Transverse colon (tissue), 4 donors: ENCODE results near the gene GPBP1L1. TPM values are rescaled to one million over a fixed set of nuclear protein-coding genes. Genes with fewer than 3 reads are reported as not detected.

Experiments used
- DNase-seq: peaks from one replicate; pipeline ENCODE4 v3.0.0-alpha.2; 2019
- H3K27ac ChIP-seq, 4 donors: fragments of 200-600 bp; sonication (generic); 2 replicates each; pipeline ENCODE4 v1.5.1; 2016 to 2018; ENCODE audit warnings: inconsistent platforms in 4 of 4
- H3K27me3 ChIP-seq: fragments of 200-600 bp; sonication (generic); 2 replicates; pipeline ENCODE4 v1.5.1; 2017; ENCODE audit warnings: inconsistent platforms
- H3K36me3 ChIP-seq, 4 donors: fragments of 200-600 bp; sonication (generic); 2 replicates each; pipeline ENCODE4 v1.5.1; 2017 to 2019; ENCODE audit warnings: inconsistent platforms in 4 of 4
- H3K4me1 ChIP-seq, 4 donors: fragments of 200-600 bp; sonication (generic); 2 replicates each; pipeline ENCODE4 v1.5.1; 2017 to 2020; ENCODE audit warnings: inconsistent platforms in 4 of 4
- H3K4me3 ChIP-seq, 4 donors: fragments of 200-600 bp; sonication (generic); 1 replicate in 1 of 4; 2 replicates in 3 of 4; pipeline versions ENCODE4 v1.5.1 to v1.6.1; 2017 to 2019; ENCODE audit warnings: inconsistent platforms in 4 of 4
- H3K9me3 ChIP-seq, 2 donors: fragments of 200-600 bp; sonication (generic); 2 replicates each; pipeline ENCODE4 v1.5.1; 2017 to 2019; ENCODE audit warnings: inconsistent platforms in 2 of 2
- EP300 ChIP-seq: sonication (generic); formaldehyde crosslinking; IDR thresholded peaks from one replicate; pipeline ENCODE4 v1.6.1; 2017; ENCODE audit warnings: antibody characterized with exemption, low read depth
- POLR2A ChIP-seq: fragments of 450-650 bp; IDR thresholded peaks from one replicate; pipeline ENCODE4 v1.6.1; 2016; ENCODE audit warnings: antibody characterized with exemption, mild to moderate bottlenecking, moderate library complexity
- POLR2AphosphoS5 ChIP-seq, 3 donors: sonication (generic); formaldehyde crosslinking; IDR thresholded peaks; one replicate each; pipeline ENCODE4 v1.6.1; 2016; ENCODE audit warnings: antibody characterized with exemption in 3 of 3
- WGBS, 2 donors: methylation state at CpG; one replicate each; pipeline ENCODE4 v1.1.5; 2018; ENCODE audit warnings: low coverage in 1 of 2; 5-methylcytosine and 5-hydroxymethylcytosine counted together
- in situ Hi-C, 4 donors: fragments of 200-750 bp; cut with MboI; loops; one replicate each; pipeline versions ENCODE4 v1.15.0 to v1.15.1; 2017; ENCODE audit warnings: low sequenced_read_pairs in 3 of 4, low pct_ligation_motif_present in 1 of 4, low pct_unique_long_range_greater_than_20kb in 1 of 4
- intact Hi-C: fragments of 100-400 bp; cut with DNase I; formaldehyde crosslinking; loops from one replicate; pipeline ENCODE4 v1.15.1; 2023; ENCODE audit warnings: low total_unique reads
- total RNA-seq, 4 donors: library from RNA; depleted of rRNA; stranded (reverse); fragments of >200 nt; gene quantifications; one replicate each; pipeline ENCODE4 v1.1.0, GENCODE V29; 2016
- TF ChIP-seq, protein P1 (sequence below), 5 experiments: fragments of 200-600 bp in 3 of 5; fragments of 450-650 bp in 2 of 5; sonication (generic) in 3 of 5; IDR thresholded peaks; 1 replicate in 2 of 5; 2 replicates in 3 of 5; pipeline ENCODE4 v1.5.1; 2016 to 2017; ENCODE audit warnings: antibody characterized with exemption in 5 of 5, inconsistent platforms in 3 of 5, mild to moderate bottlenecking in 2 of 5, moderate library complexity in 1 of 5

Gene GPBP1L1
- total RNA-seq, 4 donors from 2014 or later, result 162 to 284 (median 222) TPM

DNA sequence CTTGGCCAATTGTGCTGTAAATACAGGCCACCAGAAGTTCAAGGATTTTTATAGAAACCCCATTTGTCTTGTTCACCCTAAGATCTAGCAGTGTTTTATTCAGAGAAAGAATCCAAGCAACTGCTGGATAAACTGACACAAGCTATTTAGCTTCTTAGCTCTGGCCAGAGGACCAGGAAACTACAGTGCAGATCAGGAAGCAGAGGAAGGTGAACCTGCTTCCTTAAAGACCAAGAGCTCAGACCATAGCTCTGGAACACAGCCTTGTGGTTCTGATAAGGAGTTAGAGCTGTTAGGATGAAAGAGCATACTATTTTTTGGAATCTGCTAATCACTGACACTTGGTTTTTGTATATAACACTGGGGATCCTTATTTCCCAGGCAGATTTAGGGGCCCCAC, 57.3 kb downstream of the GPBP1L1 start:
- no peaks in the 10 kb centered on the region for H3K9me3 ChIP-seq
- DNase-seq, result no peak
- intact Hi-C loops, result no loop called here
- in situ Hi-C loops, result no loop called here
- H3K4me1 ChIP-seq, result no peaks in the 10 kb centered on the region
- no peak for TF ChIP-seq POLR2A
- TF ChIP-seq POLR2AphosphoS5 (IDR thresholded peaks at IDR 0.05), result no peak
- TF ChIP-seq, protein P1, sequence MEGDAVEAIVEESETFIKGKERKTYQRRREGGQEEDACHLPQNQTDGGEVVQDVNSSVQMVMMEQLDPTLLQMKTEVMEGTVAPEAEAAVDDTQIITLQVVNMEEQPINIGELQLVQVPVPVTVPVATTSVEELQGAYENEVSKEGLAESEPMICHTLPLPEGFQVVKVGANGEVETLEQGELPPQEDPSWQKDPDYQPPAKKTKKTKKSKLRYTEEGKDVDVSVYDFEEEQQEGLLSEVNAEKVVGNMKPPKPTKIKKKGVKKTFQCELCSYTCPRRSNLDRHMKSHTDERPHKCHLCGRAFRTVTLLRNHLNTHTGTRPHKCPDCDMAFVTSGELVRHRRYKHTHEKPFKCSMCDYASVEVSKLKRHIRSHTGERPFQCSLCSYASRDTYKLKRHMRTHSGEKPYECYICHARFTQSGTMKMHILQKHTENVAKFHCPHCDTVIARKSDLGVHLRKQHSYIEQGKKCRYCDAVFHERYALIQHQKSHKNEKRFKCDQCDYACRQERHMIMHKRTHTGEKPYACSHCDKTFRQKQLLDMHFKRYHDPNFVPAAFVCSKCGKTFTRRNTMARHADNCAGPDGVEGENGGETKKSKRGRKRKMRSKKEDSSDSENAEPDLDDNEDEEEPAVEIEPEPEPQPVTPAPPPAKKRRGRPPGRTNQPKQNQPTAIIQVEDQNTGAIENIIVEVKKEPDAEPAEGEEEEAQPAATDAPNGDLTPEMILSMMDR (IDR thresholded peaks at IDR 0.05), result no peak
- no peak for TF ChIP-seq EP300
- H3K36me3 ChIP-seq, result peaks cover 2 to 77% (median 39%) of the 10 kb centered on the region in 4 donors
- H3K27me3 ChIP-seq, result no peaks in the 10 kb centered on the region
- H3K27ac ChIP-seq, result no peak overlapping the region
- no peak overlapping the region for H3K4me3 ChIP-seq

DNA sequence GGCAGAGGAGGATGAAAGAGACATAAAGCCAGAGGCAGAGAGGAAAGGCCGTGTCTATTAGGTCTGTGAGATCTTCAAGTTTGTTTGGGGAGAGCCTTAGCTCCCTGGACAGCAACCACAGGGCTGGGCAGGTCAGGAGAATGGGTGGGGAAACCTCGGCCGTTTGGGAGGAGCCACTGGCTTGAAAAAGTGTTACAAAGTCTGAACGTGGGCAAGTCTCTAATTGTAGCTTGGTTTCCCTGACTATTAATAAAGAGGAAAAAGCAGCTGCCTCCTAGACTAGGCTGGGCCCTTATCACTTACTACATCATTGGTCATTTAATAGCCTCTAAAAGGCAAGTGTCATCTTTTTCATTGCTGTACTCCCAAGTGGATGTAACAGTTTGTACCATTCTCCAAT, 62.4 kb downstream of the GPBP1L1 start, which contains the start of gene CCDC17:
Gene CCDC17 (minus strand): TSS at position 83 of the 400 bp plus-strand sequence. CDS start 145 bp downstream, outside the sequence.
- DNase-seq, result no peak
- Histone ChIP-seq H3K36me3 (peaks cover 0 to 28% (median 14%) of the 10 kb centered on the region in 4 donors), H3K9me3 (no peaks in the 10 kb centered on the region), H3K27ac (no peak within 1 kb of the TSS), H3K4me3 (peak within 1 kb of the TSS in 2 of 4 donors; percentile 4 to 9), H3K4me1 (peaks cover 2 to 12% (median 6%) of the 10 kb centered on the region in 4 donors), H3K27me3 (no peaks in the 10 kb centered on the region)
- WGBS, 2 donors, result 11 to 24% methylated on average over 3 to 4 of the region's 4 CpGs
- intact Hi-C loops (no loop called here), in situ Hi-C loops (no loop called here)
- TF ChIP-seq, protein P1 (IDR thresholded peaks at IDR 0.05), result no peak
- TF ChIP-seq POLR2AphosphoS5 (IDR thresholded peaks at IDR 0.05) (no peak), EP300 (no peak), POLR2A (no peak)

DNA sequence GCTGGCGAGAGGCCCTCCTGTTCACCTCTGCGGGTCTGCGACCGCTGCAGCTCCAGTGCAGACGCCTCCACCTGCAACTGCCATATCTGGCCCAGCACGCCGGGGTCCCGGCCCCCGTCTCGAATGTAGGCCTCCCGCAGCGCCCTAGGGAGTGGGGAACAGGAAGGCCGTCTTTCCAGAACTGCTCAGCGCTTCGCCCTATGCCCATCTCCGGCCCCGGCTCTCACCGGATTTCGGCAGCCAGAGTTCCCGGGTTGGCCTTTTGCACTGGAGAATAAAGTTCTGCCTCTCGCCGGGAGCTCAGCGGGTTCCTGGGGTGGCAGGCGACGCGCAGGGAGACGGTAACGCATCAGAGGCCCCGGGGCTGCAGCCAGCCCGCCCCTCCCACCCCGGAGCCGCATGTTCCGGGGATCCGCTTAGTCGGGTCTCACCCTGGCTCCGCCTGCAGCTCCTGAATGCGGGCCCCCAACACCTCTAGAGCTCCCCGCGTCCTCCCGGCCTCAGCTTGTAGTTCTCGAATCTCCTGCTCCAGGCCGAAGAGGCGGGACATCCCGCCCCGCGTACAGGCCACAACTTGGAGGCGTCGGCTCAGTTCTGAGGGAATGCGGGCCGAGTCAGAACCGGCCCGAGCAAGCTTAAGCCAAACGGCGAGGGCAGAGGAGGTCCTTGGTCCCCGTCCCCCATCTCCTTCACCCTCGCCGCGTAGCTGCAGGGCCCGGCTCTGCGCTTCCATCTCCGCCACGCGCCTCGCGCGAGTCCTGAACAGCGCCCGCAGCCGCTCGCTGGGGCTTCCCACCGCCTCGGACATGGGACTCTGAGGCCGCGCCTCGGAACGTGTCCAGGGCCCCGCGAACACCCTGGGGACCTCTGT, 63.6 kb downstream of the GPBP1L1 start:
- DNase-seq, result no peak
- peaks cover 0 to 23% (median 10%) of the 10 kb centered on the region in 4 donors for H3K36me3 ChIP-seq
- no peaks in the 10 kb centered on the region for H3K9me3 ChIP-seq
- TF ChIP-seq POLR2AphosphoS5 (IDR thresholded peaks at IDR 0.05), result peak in 1 of 3 donors; percentile 7
- TF ChIP-seq, protein P1 (IDR thresholded peaks at IDR 0.05), result no peak
- no peak for TF ChIP-seq EP300
- no peaks in the 10 kb centered on the region for H3K27me3 ChIP-seq
- in situ Hi-C loops, result no loop called here
- WGBS, 2 donors, result 80 to 93% methylated on average over 8 to 57 of the region's 78 CpGs
- peak overlapping the region in 1 of 4 donors; percentile 13 for H3K27ac ChIP-seq
- intact Hi-C loops, result no loop called here
- H3K4me1 ChIP-seq, result peaks cover 2 to 12% (median 6%) of the 10 kb centered on the region in 4 donors
- H3K4me3 ChIP-seq, result peak overlapping the region in 2 of 4 donors; percentile 4 to 9

DNA sequence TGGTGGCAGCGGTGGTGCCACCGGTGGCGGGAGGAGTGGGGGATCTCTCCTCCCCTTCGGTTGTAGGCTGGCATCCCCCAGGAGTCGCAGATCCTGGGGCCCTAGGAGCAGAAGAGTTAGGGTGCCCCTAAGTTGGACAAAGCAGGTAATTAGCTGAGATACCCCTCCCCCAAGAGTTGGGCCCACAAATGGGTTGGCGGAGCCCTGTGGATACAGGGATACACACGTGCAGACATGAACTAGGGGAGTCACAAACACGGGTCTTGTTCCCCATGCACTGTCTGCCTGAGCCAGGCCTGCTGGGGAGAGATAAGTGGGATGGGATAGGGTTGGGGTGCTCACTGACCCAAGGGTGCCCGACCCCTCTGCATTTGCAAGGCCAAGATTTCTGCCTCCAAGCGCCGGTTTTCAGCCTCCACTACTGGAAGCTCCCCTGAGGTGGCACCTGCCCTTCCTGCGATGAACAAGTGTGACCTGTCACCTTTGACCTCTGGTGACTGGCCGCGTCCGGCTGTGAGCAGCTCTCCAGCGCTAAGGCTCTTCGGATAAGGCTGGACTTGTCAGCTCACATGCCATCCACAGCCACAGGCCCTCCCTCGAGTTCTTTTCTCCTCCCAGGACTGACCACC, 64.3 kb downstream of the GPBP1L1 start:
- H3K9me3 ChIP-seq, result no peaks in the 10 kb centered on the region
- peak in 1 of 3 donors; percentile 5 for TF ChIP-seq POLR2AphosphoS5 (IDR thresholded peaks at IDR 0.05)
- TF ChIP-seq EP300, result no peak
- TF ChIP-seq, protein P1 (IDR thresholded peaks at IDR 0.05), result no peak
- TF ChIP-seq POLR2A, result no peak
- peaks cover 0 to 27% (median 10%) of the 10 kb centered on the region in 4 donors for H3K36me3 ChIP-seq
- 50 to 72% methylated on average over 1 to 18 of the region's 18 CpGs for WGBS, 2 donors
- H3K4me1 ChIP-seq, result peaks cover 2 to 12% (median 6%) of the 10 kb centered on the region in 4 donors
- H3K4me3 ChIP-seq, result peak overlapping the region in 1 of 4 donors; percentile 9
- peak overlapping the region in 2 of 4 donors; percentile 13 to 28 for H3K27ac ChIP-seq
- intact Hi-C loops, result no loop called here
- DNase-seq, result no peak
- in situ Hi-C loops, result no loop called here
- H3K27me3 ChIP-seq, result no peaks in the 10 kb centered on the region
